Cerebellar nuclear complex (tissue), 1 donor: ENCODE measurements around the gene RTKN.
"Not testable (repeated sequence)": the region's sequence is repeated elsewhere in the genome, so short reads cannot be mapped to it uniquely, and the experiment has no call there.

Experiments
- DNase-seq, 2 experiments: peaks; one replicate each; lab custom pipeline; 2025; lab: John Stamatoyannopoulos, UW

RTKN gene

GRCh38 chr2:74461187-74462053 is 19.7 kb upstream of the RTKN start:
- DNase-seq: no peak

GRCh38 chr2:74460187-74460586 is 18.4 kb upstream of the RTKN start:
- not testable (repeated sequence) for DNase-seq

GRCh38 chr2:74459503-74460118 is 17.9 kb upstream of the RTKN start:
- not testable (repeated sequence) for DNase-seq

- DNase-seq: no peak
Observed at GRCh38 chr2:74458938-74459363, 17.2 kb upstream of the RTKN start.

GRCh38 chr2:74458132-74458937 is 16.6 kb upstream of the RTKN start, which contains the start of gene WBP1:
Gene WBP1 (plus strand): TSS chr2:74458438. CDS start chr2:74458603, 165 bp downstream.
- peak; percentile 99 for DNase-seq

- DNase-seq: no peak
Observed at GRCh38 chr2:74457549-74458131, 15.9 kb upstream of the RTKN start.

GRCh38 chr2:74457129-74457548 is 15.4 kb upstream of the RTKN start:
- DNase-seq: no peak

- DNase-seq: peak; percentile 52 to 84
Observed at GRCh38 chr2:74454654-74455511, 13.1 kb upstream of the RTKN start, which contains the start of gene INO80B. Gene INO80B (plus strand): TSS chr2:74455087. CDS start chr2:74455117, 30 bp downstream.

- no peak for DNase-seq
Observed at GRCh38 chr2:74450570-74451190, 8.9 kb upstream of the RTKN start.

- no peak for DNase-seq
Observed at GRCh38 chr2:74448771-74449170, 7.0 kb upstream of the RTKN start.

GRCh38 chr2:74447230-74447999 is 5.7 kb upstream of the RTKN start:
- DNase-seq: no peak

- no peak for DNase-seq
Observed at GRCh38 chr2:74444498-74445318, 3.0 kb upstream of the RTKN start.

- not testable (repeated sequence) for DNase-seq
Observed at GRCh38 chr2:74442483-74443297, 953 bp upstream of the RTKN start.

GRCh38 chr2:74441170-74441689 is 507 bp downstream of the RTKN start:
- no peak for DNase-seq

- no peak for DNase-seq
Observed at GRCh38 chr2:74440378-74441169, 1.2 kb downstream of the RTKN start.

GRCh38 chr2:74439803-74440377 is 1.8 kb downstream of the RTKN start:
- no peak for DNase-seq
